Cerebellar nuclear complex (tissue), 1 donor: ENCODE data around the gene TIMM22.
A peak's percentile ranks its signal among the peaks of the same experiment; 100 is the strongest.
"Not testable (repeated sequence)": the region's sequence is repeated elsewhere in the genome, so short reads cannot be mapped to it uniquely, and the experiment has no call there.

ENCODE experiments used
- DNase-seq, 2 experiments: peaks; one replicate each; lab custom pipeline; 2025; lab: John Stamatoyannopoulos, UW

The TIMM22 gene

DNA sequence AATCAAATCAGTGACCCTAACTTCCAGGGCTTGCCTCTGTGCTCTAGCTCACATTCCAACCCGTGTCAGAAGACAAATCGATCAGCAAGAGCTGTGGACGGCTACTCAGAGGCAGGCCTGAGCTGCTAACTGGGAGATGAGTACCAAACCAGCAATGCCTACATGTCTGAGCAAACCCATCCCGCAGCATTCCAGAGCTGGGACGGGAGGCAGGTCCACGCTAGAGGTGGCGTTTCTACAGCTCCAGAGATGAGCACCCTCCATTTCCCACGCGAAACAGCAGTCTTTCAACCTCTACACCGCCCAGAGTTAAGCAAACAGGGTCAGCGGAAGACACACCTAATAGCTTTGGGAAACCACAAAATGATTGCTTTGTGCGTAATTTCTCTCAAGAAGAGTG is 23.9 kb upstream of the TIMM22 start:
- no peak for DNase-seq

GRCh38 chr17:974778-975177 is 22.2 kb upstream of the TIMM22 start:
- DNase-seq = not testable (repeated sequence)

DNA sequence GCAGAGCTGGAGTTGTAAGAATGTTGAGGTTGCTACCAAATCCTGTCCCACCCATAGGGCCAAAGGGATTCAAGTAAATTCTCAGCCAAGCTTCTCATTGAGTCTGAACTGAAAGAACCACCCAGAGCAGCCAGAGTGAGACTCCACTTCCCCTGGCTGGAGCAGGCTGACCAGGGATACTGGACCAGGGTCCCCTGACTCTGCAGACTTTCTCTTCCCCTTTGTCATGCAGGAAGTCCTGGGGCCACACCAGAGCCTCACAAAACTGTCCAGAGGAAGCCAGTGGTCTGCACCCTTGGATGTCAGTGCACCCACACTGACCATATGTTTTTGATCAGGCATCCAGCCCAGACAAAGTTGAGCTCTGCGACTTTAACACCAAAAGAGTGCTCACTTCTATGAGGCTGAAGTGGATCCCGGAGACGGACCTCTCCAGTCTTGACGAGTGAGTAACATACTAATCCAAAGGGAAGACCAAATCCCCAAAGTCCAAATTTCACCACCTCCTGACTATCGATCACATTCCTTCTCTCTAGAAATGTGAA is 21.5 kb upstream of the TIMM22 start:
- no peak for DNase-seq

GRCh38 chr17:976312-976711 is 20.6 kb upstream of the TIMM22 start:
- no peak for DNase-seq

- DNase-seq = no peak
Measured at GRCh38 chr17:977166-977565, 19.8 kb upstream of the TIMM22 start.

DNA sequence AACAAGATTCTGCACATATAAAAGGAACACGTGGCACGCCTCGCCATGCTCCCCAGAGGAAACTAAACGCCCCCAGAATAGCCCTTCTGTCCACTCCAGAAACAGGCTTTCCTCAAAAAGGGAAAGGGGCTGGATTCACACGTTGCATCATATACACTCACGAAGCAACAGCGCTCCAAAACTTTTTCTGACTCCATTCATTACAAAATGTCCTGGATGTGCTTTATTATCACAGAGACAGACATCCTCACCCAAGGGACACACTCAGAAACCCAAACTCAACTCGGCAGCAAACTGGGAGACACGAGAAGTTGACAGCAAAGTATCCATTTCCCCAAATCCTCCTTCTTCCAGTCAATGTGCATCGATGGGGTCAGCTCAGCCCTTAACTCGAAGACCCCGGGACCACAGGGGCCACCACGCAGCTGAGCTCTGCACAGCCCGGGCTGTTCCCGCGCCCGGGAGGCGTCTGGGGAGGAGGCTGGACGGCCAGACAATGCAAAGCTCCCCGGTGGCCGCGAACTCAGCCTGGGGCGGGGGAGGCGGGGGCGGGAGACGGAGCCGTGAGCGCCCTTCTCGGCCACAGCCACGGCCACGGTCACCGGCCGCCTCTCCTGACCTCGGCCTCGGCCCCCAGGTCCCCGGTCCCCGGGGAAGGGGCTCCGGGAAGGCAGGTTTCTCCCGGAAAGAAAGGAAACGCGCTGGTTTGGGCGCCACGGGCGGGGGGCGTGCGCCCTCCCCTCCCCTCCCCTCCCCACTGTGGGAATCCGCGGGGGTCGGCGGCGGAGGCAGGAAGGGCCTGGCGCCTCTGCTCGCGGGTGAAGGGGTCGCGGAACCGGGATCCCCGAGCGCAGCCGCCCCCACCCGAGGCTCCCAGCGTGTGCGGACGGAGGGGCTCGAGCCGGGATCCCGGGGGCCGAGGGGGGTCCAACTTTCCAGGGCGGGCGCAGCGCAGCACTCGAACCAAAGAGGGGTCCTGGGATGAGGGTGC is 18.5 kb upstream of the TIMM22 start:
- no peak for DNase-seq

- no peak for DNase-seq
Measured at GRCh38 chr17:979212-979538, 17.8 kb upstream of the TIMM22 start.

- DNase-seq = peak in 1 of 2 experiments; percentile 30
Measured at GRCh38 chr17:979539-980405, 17.2 kb upstream of the TIMM22 start, which contains the start of gene NXN. TSS of gene NXN (minus strand) at chr17:979776.

GRCh38 chr17:980406-981291 is 16.3 kb upstream of the TIMM22 start:
- peak in 1 of 2 experiments; percentile 79 for DNase-seq

DNA sequence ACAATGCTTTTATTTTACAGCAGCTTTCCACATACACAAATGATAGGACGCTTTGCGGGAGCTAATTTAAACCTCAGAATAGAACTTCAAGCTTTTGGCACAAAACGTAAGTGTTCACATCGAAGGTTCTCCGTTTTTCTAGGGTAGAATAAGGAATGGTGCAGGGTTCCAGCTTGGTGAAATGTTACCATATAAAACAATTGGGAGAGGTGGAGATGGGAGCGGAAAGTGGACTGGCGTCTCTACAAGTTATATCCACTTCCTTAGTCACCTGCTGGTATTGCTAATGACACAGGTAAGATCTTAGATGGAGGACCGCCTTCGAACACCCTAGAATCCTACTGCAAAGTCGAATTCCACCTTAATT is 15.7 kb upstream of the TIMM22 start:
- DNase-seq = no peak

- DNase-seq = no peak
Measured at GRCh38 chr17:983921-984320, 13.0 kb upstream of the TIMM22 start.

- DNase-seq = no peak
Measured at GRCh38 chr17:986322-986929, 10.5 kb upstream of the TIMM22 start.

GRCh38 chr17:987931-988330 is 9.0 kb upstream of the TIMM22 start:
- DNase-seq = no peak

GRCh38 chr17:988561-988960 is 8.4 kb upstream of the TIMM22 start:
- DNase-seq = peak; percentile 89 to 91

DNA sequence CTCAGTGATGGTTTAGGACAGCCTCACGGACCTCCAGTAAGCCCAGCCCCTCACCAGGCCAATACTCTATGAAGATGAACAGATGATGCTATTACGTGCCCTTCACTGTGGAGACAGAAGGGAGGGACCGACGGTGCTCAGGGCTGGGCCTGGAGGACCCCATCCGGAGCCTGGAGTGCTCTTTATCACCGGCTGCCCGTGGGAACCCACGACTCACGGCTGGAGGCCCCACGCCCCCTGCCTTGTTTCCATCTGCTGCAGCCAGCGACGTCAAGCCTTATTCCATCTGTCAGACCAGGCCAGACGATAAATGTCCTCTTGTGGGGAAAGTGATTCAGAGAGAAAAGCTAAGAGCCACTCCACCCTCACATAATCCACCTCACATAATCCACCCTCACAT is 4.0 kb upstream of the TIMM22 start:
- DNase-seq = no peak

DNA sequence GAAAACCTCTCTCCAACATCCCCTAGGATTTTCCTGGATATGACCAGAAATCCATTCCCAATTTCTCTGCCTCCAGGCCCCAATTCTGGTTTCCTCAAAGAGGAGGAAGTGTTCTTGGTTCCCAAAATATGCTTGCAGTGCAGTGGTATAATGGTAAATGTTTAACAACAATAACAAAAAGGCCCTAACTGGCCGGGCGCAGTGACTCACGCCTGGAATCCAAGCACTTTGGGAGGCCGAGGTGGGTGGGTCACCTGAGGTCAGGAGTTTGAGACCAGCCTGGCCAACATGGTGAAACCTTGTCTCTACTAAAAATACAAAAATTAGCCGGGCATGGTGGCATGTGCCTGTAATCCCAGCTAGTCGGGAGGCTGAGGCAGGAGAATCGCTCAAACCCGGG is 1.6 kb upstream of the TIMM22 start:
- DNase-seq = not testable (repeated sequence)

DNA sequence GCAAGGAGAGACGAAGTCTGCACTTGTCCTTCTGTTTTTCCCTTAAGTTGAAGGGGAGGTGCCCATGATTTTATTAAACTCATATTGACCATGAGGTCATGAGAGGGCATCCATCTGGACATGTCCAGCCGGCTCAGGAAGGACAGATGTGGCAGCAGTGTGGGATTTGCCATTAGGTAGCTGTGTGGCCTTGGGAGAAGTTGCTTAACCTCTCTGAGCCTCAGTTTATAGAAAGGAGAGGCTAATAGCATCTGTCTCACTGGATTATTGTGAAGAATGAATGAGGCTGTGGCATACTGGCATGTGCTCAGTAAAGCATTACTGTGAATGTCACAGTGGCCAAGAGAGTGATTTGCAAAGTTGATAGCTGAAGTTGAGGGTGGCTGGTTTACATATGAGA is 1.2 kb downstream of the TIMM22 start:
- DNase-seq = no peak

DNA sequence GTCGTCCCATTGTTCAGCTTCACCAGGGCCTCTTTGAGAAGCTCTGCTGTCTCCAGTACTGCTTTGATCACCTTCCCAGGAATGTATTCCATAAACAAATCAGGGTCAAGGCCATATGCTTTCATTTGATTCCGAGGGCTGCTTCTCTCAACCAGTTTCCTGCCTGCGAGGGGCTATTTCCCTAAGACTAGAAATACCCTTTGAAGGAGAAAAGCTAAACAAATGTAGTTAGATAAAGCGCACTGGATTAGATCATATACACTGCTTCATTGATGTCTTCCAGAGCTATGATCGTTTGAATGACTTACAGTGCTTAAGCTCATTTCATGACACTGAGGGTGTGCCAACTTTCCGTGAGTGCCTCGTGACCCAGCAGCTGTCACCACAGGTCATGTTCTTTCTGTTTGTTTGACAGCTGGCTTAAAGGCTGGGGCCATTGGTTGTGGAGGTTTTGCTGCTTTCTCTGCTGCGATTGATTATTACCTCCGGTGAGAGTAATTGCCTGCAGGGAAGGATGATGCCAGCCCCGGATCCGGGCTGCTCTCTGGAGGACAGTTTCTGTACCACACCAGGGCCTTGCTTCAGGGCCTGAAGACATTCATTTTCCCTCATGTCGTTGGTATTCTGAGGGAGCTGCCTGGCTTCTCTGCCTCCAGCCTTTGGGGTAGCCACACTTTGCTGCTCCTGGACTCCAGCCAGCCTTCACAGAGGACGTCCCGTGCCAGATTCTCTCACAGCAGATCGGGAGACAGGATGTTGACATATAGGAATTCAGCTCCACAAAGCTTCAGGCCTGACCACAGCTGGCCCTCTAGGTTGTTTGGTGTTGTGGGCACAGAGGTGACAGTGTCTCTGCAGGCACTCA is 3.9 kb downstream of the TIMM22 start:
- DNase-seq = no peak

DNA sequence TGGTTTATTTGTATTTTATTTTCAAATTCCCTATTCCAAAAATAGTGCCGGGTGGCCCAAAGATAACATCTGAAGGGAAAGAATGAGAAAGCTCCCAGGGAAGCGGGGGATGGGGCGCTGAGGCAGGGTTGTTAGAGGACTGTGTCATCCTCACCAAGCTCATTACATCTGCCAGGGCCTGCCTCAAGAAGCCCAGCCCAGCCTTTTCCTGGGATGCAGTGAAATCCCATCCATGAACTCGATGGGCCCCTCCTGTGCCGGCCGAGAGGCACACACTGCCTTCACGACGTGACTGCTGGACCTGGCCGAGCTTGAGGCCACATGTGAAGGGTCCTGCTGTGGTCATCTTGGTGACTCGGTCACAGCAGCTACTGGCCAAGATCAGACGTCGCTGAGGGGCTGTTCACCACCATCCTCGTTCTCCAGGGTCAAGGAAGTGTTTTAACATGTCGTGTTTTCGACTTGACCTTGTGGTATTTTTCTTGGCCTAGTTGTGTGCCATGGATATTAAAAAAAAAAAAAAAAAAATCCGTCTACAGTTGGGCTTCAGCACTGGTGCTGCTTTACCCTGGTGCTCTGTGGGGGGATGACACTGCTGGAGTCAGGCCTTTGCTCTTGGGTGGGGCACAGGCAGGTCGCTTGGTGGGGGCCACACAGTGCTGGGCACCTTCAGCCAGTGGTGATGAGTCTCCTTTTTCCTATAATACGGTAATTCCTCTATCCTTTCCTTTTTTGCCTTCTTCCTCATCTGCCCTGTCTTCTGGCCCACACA is 4.9 kb downstream of the TIMM22 start:
- DNase-seq = no peak

DNA sequence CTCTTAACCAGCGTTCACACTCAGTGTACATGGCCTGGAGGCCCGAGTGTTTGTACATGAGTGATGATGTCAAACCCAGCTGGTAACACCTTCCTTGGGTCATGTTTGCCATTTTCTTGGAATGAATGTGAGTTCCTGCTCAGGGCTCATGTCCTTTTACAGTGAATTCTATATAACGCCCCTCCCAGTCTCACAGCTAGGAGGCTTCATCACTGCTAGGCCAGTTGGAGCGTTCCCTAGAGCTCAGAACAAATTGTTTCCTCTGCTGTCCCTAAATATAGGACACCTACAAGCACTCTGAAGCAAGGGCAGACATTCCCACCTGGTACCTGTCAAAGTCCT is 5.5 kb downstream of the TIMM22 start:
- DNase-seq = no peak
